ENCODE measurements around the gene MXD3. TPM values are rescaled to one million over a fixed set of nuclear protein-coding genes. Genes with fewer than 3 reads are reported as not detected.

Gene MXD3
- total RNA-seq, 2 experiments from 2014 or later: 81.3 to 130 TPM

- Histone ChIP-seq H3K4me3 (ENCODE audit: low read depth, low read length, poor library complexity, severe bottlenecking) (peak overlapping the region; percentile 37), H3K4me1 (ENCODE audit: insufficient read depth, low read length, poor library complexity, severe bottlenecking) (peaks cover 29% of the 10 kb centered on the region), H2AFZ (ENCODE audit: low read length) (no peak overlapping the region), H3K79me2 (ENCODE audit: insufficient read depth, low read depth, low read length) (no peaks in the 10 kb centered on the region), H3K9me2 (ENCODE audit: insufficient read depth, low read length) (no peaks in the 10 kb centered on the region), H4K20me1 (ENCODE audit: insufficient read depth, low read length) (no peaks in the 10 kb centered on the region), H3K27ac (ENCODE audit: low read depth, low read length, poor library complexity, severe bottlenecking) (peak overlapping the region; percentile 93), H3K4me2 (ENCODE audit: low read length) (peak overlapping the region; percentile 66), H3K36me3 (ENCODE audit: insufficient read depth, low read length) (peaks cover 95% of the 10 kb centered on the region), H3K9me3 (ENCODE audit: low read length) (no peaks in the 10 kb centered on the region)
- ChIA-PET CTCF (ENCODE audit: unreplicated experiment) (interaction anchor here (0.6 kb wide), 1 partner anchor 220 kb away, joined by 3 read pairs; no protein-coding TSS in a partner anchor), POLR2A (interaction anchor here (0.6 kb wide), 1 partner anchor 114 kb away, joined by 3 read pairs; no protein-coding TSS in a partner anchor)
- intact Hi-C loops (cut with micrococcal nuclease; ENCODE audit: unreplicated experiment): loop anchor here (1.0 kb wide), 1 partner anchor 178 kb away; no protein-coding TSS in a partner anchor
- TF ChIP-seq CTCF (conservative IDR thresholded peaks at IDR 0.05; ENCODE audit: low read length): no peak
- TF ChIP-seq EZH2phosphoT487 (IDR thresholded peaks at IDR 0.05; ENCODE audit: borderline replicate concordance, low read depth, low read length): no peak
- BruUV-seq (replicated peaks): no TSS peak
- DNase-seq (ENCODE audit: low spot score): peak; percentile 85
Measured at GRCh38 chr5:177290816-177291596, 20.7 kb downstream of the MXD3 start.

GRCh38 chr5:177288191-177288590 lies 23.5 kb downstream of the MXD3 start:
- no peak overlapping the region for H3K27ac ChIP-seq (ENCODE audit: low read depth, low read length, poor library complexity, severe bottlenecking)
- no peak overlapping the region for H3K4me3 ChIP-seq (ENCODE audit: low read depth, low read length, poor library complexity, severe bottlenecking)
- no peak overlapping the region for H2AFZ ChIP-seq (ENCODE audit: low read length)
- no peak for DNase-seq (ENCODE audit: low spot score)
- no peaks in the 10 kb centered on the region for H3K9me2 ChIP-seq (ENCODE audit: insufficient read depth, low read length)
- H3K4me1 ChIP-seq (ENCODE audit: insufficient read depth, low read length, poor library complexity, severe bottlenecking): peaks cover 29% of the 10 kb centered on the region
- no peak overlapping the region for H3K4me2 ChIP-seq (ENCODE audit: low read length)
- TF ChIP-seq EZH2phosphoT487 (IDR thresholded peaks at IDR 0.05; ENCODE audit: borderline replicate concordance, low read depth, low read length) (no peak), CTCF (conservative IDR thresholded peaks at IDR 0.05; ENCODE audit: low read length) (no peak)
- H3K9me3 ChIP-seq (ENCODE audit: low read length): no peaks in the 10 kb centered on the region
- BruUV-seq (replicated peaks): no TSS peak
- intact Hi-C loops (cut with micrococcal nuclease; ENCODE audit: unreplicated experiment): no loop called here
- H3K36me3 ChIP-seq (ENCODE audit: insufficient read depth, low read length): peaks cover 92% of the 10 kb centered on the region
- no peaks in the 10 kb centered on the region for H4K20me1 ChIP-seq (ENCODE audit: insufficient read depth, low read length)
- ChIA-PET POLR2A (no interaction called here), CTCF (ENCODE audit: unreplicated experiment) (no interaction called here)
- no peaks in the 10 kb centered on the region for H3K79me2 ChIP-seq (ENCODE audit: insufficient read depth, low read depth, low read length)

- Histone ChIP-seq H3K79me2 (ENCODE audit: insufficient read depth, low read depth, low read length) (no peaks in the 10 kb centered on the region), H3K9me3 (ENCODE audit: low read length) (no peaks in the 10 kb centered on the region), H3K4me3 (ENCODE audit: low read depth, low read length, poor library complexity, severe bottlenecking) (no peak overlapping the region), H3K36me3 (ENCODE audit: insufficient read depth, low read length) (peaks cover 92% of the 10 kb centered on the region), H2AFZ (ENCODE audit: low read length) (no peak overlapping the region), H3K27ac (ENCODE audit: low read depth, low read length, poor library complexity, severe bottlenecking) (no peak overlapping the region), H3K4me1 (ENCODE audit: insufficient read depth, low read length, poor library complexity, severe bottlenecking) (no peaks in the 10 kb centered on the region), H3K9me2 (ENCODE audit: insufficient read depth, low read length) (no peaks in the 10 kb centered on the region), H3K4me2 (ENCODE audit: low read length) (no peak overlapping the region), H4K20me1 (ENCODE audit: insufficient read depth, low read length) (no peaks in the 10 kb centered on the region)
- ChIA-PET POLR2A (interaction anchor here (1.2 to 1.3 kb wide), 2 partner anchors 22 to 116 kb away, joined by 3 read pairs; no protein-coding TSS in a partner anchor), CTCF (ENCODE audit: unreplicated experiment) (no interaction called here)
- no peak for DNase-seq (ENCODE audit: low spot score)
- TF ChIP-seq CTCF (conservative IDR thresholded peaks at IDR 0.05; ENCODE audit: low read length) (no peak), EZH2phosphoT487 (IDR thresholded peaks at IDR 0.05; ENCODE audit: borderline replicate concordance, low read depth, low read length) (no peak)
- intact Hi-C loops (cut with micrococcal nuclease; ENCODE audit: unreplicated experiment): no loop called here
- no TSS peak for BruUV-seq (replicated peaks)
Measured at GRCh38 chr5:177276886-177277285, 34.8 kb downstream of the MXD3 start.
